ENCODE results near the gene PTGFR. TPM values are rescaled to one million over a fixed set of nuclear protein-coding genes. Genes with fewer than 3 reads are reported as not detected.

PTGFR gene
- total RNA-seq, 1 donor from 2014 or later: not detected

GRCh38 chr1:78586572-78586971 is 95.8 kb downstream of the PTGFR start:
- intact Hi-C loops (cut with micrococcal nuclease): no loop called here

- intact Hi-C loops (cut with micrococcal nuclease): no loop called here
Measured at GRCh38 chr1:78587211-78587610, 96.4 kb downstream of the PTGFR start.

Other genes starting within 250 kb of the PTGFR start
- 132 and 135 TPM in 2 replicates for gene IFI44L, start 129.5 kb downstream of the PTGFR start, total RNA-seq
- gene IFI44, start 158.9 kb downstream of the PTGFR start, total RNA-seq: 125 and 143 TPM in 2 replicates

Data from T-helper 1 cell treated with Interleukin-12 subunit alpha and Interleukin-12 subunit beta and Interleukin-4 antibody, amounts not matched to agents 30 ng/mL and 1 ng/mL, for 36 hours (primary cell).